ENCODE measurements around the gene C17orf50. TPM values are rescaled to one million over a fixed set of nuclear protein-coding genes. Genes with fewer than 3 reads are reported as not detected.

The C17orf50 gene
- total RNA-seq, 2 donors from 2014 or later = not detected

GRCh38 chr17:35766903-35767510 is 6.3 kb downstream of the C17orf50 start:
- H3K27ac Mint-ChIP-seq = no peak overlapping the region
- H3K4me1 Mint-ChIP-seq (ENCODE audit: low read depth) = peaks cover 8% of the 10 kb centered on the region
- DNase-seq (no peak), ATAC-seq (replicated peaks in 1 of 2) (no peak)
- peaks cover 3% of the 10 kb centered on the region for H3K27me3 Mint-ChIP-seq (ENCODE audit: low read depth)
- H3K9me3 Mint-ChIP-seq = no peaks in the 10 kb centered on the region
- no peak overlapping the region for H3K4me3 Mint-ChIP-seq
- peaks cover 0 to 1% of the 10 kb centered on the region in 2 donors for H3K36me3 Mint-ChIP-seq (ENCODE audit: insufficient read depth in 2 of 2)

GRCh38 chr17:35768797-35769196 is 8.1 kb downstream of the C17orf50 start:
- Mint-ChIP-seq H3K27me3 (ENCODE audit: low read depth) (peaks cover 7% of the 10 kb centered on the region), H3K4me1 (ENCODE audit: low read depth) (peaks cover 8% of the 10 kb centered on the region), H3K36me3 (ENCODE audit: insufficient read depth in 2 of 2) (peaks cover 0 to 1% of the 10 kb centered on the region in 2 donors), H3K27ac (no peak overlapping the region), H3K4me3 (no peak overlapping the region), H3K9me3 (no peaks in the 10 kb centered on the region)
- DNase-seq (no peak), ATAC-seq (replicated peaks in 1 of 2) (no peak)

GRCh38 chr17:35769895-35770486 is 9.3 kb downstream of the C17orf50 start:
- Mint-ChIP-seq H3K27ac (no peak overlapping the region), H3K4me1 (ENCODE audit: low read depth) (peaks cover 3% of the 10 kb centered on the region), H3K27me3 (ENCODE audit: low read depth) (peaks cover 7% of the 10 kb centered on the region), H3K4me3 (no peak overlapping the region), H3K36me3 (ENCODE audit: insufficient read depth in 2 of 2) (no peaks in the 10 kb centered on the region), H3K9me3 (no peaks in the 10 kb centered on the region)
- DNase-seq (no peak), ATAC-seq (replicated peaks in 1 of 2) (no peak)

GRCh38 chr17:35773129-35773528 is 12.4 kb downstream of the C17orf50 start:
- H3K4me3 Mint-ChIP-seq = no peak overlapping the region
- H3K27me3 Mint-ChIP-seq (ENCODE audit: low read depth) = peaks cover 13% of the 10 kb centered on the region
- H3K27ac Mint-ChIP-seq = no peak overlapping the region
- no peaks in the 10 kb centered on the region for H3K9me3 Mint-ChIP-seq
- H3K36me3 Mint-ChIP-seq (ENCODE audit: insufficient read depth in 2 of 2) = no peaks in the 10 kb centered on the region
- H3K4me1 Mint-ChIP-seq (ENCODE audit: low read depth) = no peaks in the 10 kb centered on the region
- ATAC-seq (replicated peaks in 1 of 2) (no peak), DNase-seq (no peak)

GRCh38 chr17:35773679-35774425 is 13.2 kb downstream of the C17orf50 start:
- DNase-seq (no peak), ATAC-seq (replicated peaks in 1 of 2) (no peak)
- no peaks in the 10 kb centered on the region for H3K36me3 Mint-ChIP-seq (ENCODE audit: insufficient read depth in 2 of 2)
- H3K4me3 Mint-ChIP-seq = no peak overlapping the region
- no peaks in the 10 kb centered on the region for H3K4me1 Mint-ChIP-seq (ENCODE audit: low read depth)
- peaks cover 15% of the 10 kb centered on the region for H3K27me3 Mint-ChIP-seq (ENCODE audit: low read depth)
- H3K27ac Mint-ChIP-seq = no peak overlapping the region
- H3K9me3 Mint-ChIP-seq = no peaks in the 10 kb centered on the region

- H3K4me1 Mint-ChIP-seq (ENCODE audit: low read depth) = no peaks in the 10 kb centered on the region
- DNase-seq (no peak), ATAC-seq (replicated peaks in 1 of 2) (no peak)
- peaks cover 15% of the 10 kb centered on the region for H3K27me3 Mint-ChIP-seq (ENCODE audit: low read depth)
- H3K9me3 Mint-ChIP-seq = no peaks in the 10 kb centered on the region
- no peaks in the 10 kb centered on the region for H3K36me3 Mint-ChIP-seq (ENCODE audit: insufficient read depth in 2 of 2)
- H3K4me3 Mint-ChIP-seq = no peak overlapping the region
- no peak overlapping the region for H3K27ac Mint-ChIP-seq
Measured at GRCh38 chr17:35774499-35774898, 13.8 kb downstream of the C17orf50 start.

- no peak for ATAC-seq (replicated peaks in 1 of 2)
- Mint-ChIP-seq H3K4me3 (no peak overlapping the region), H3K27me3 (ENCODE audit: low read depth) (peaks cover 15% of the 10 kb centered on the region), H3K27ac (no peak overlapping the region), H3K9me3 (no peaks in the 10 kb centered on the region), H3K36me3 (ENCODE audit: insufficient read depth in 2 of 2) (no peaks in the 10 kb centered on the region), H3K4me1 (ENCODE audit: low read depth) (no peaks in the 10 kb centered on the region)
- no peak for DNase-seq
Measured at GRCh38 chr17:35775039-35775438, 14.4 kb downstream of the C17orf50 start.

GRCh38 chr17:35775583-35775982 is 14.9 kb downstream of the C17orf50 start:
- DNase-seq (no peak), ATAC-seq (replicated peaks in 1 of 2) (no peak)
- H3K27me3 Mint-ChIP-seq (ENCODE audit: low read depth) = peaks cover 15% of the 10 kb centered on the region
- no peak overlapping the region for H3K27ac Mint-ChIP-seq
- H3K9me3 Mint-ChIP-seq = no peaks in the 10 kb centered on the region
- no peaks in the 10 kb centered on the region for H3K4me1 Mint-ChIP-seq (ENCODE audit: low read depth)
- H3K36me3 Mint-ChIP-seq (ENCODE audit: insufficient read depth in 2 of 2) = no peaks in the 10 kb centered on the region
- no peak overlapping the region for H3K4me3 Mint-ChIP-seq

GRCh38 chr17:35778641-35779196 is 18.0 kb downstream of the C17orf50 start:
- Mint-ChIP-seq H3K27me3 (ENCODE audit: low read depth) (peaks cover 7% of the 10 kb centered on the region), H3K4me3 (no peak overlapping the region), H3K27ac (no peak overlapping the region), H3K4me1 (ENCODE audit: low read depth) (no peaks in the 10 kb centered on the region), H3K9me3 (no peaks in the 10 kb centered on the region), H3K36me3 (ENCODE audit: insufficient read depth in 2 of 2) (no peaks in the 10 kb centered on the region)
- DNase-seq (no peak), ATAC-seq (replicated peaks in 1 of 2) (no peak)

GRCh38 chr17:35780950-35781349 is 20.3 kb downstream of the C17orf50 start:
- Mint-ChIP-seq H3K4me1 (ENCODE audit: low read depth) (no peaks in the 10 kb centered on the region), H3K36me3 (ENCODE audit: insufficient read depth in 2 of 2) (no peaks in the 10 kb centered on the region), H3K4me3 (no peak overlapping the region), H3K9me3 (no peaks in the 10 kb centered on the region), H3K27ac (no peak overlapping the region), H3K27me3 (ENCODE audit: low read depth) (peaks cover 7% of the 10 kb centered on the region)
- DNase-seq = no peak
- no peak for ATAC-seq (replicated peaks in 1 of 2)

GRCh38 chr17:35784895-35785294 is 24.2 kb downstream of the C17orf50 start:
- Mint-ChIP-seq H3K4me1 (ENCODE audit: low read depth) (peaks cover 8% of the 10 kb centered on the region), H3K9me3 (no peaks in the 10 kb centered on the region), H3K36me3 (ENCODE audit: insufficient read depth in 2 of 2) (no peaks in the 10 kb centered on the region), H3K27me3 (ENCODE audit: low read depth) (peaks cover 8% of the 10 kb centered on the region), H3K4me3 (no peak overlapping the region), H3K27ac (no peak overlapping the region)
- ATAC-seq (replicated peaks in 1 of 2) (no peak), DNase-seq (no peak)

- Mint-ChIP-seq H3K9me3 (no peaks in the 10 kb centered on the region), H3K4me3 (no peak overlapping the region), H3K27ac (no peak overlapping the region)
Measured at GRCh38 chr17:35786941-35787432, 26.3 kb downstream of the C17orf50 start.

More at GRCh38 chr17:35786941-35787432, 26.3 kb downstream of the C17orf50 start:
- DNase-seq = no peak
- H3K27me3 Mint-ChIP-seq (ENCODE audit: low read depth) = peaks cover 10% of the 10 kb centered on the region
- ATAC-seq (replicated peaks in 1 of 2) = no peak
- no peaks in the 10 kb centered on the region for H3K36me3 Mint-ChIP-seq (ENCODE audit: insufficient read depth in 2 of 2)
- peaks cover 8% of the 10 kb centered on the region for H3K4me1 Mint-ChIP-seq (ENCODE audit: low read depth)

All from activated T-cell treated with anti-CD3 and anti-CD28 coated beads, Interleukin-2, amount 50 U/mL, for 72 hours (primary cell).